ENCODE measurements around the gene CARD14.

Gene CARD14

GRCh38 chr17:80205811-80206210, 36.0 kb downstream of the CARD14 start:
- in situ Hi-C loops (cut with MboI; ENCODE audit: low sequenced_read_pairs), result no loop called here

- in situ Hi-C loops (cut with MboI; ENCODE audit: low sequenced_read_pairs), result no loop called here
These were observed 38.2 kb downstream of the CARD14 start for GRCh38 chr17:80208050-80208449.

GRCh38 chr17:80209765-80210164, 39.9 kb downstream of the CARD14 start:
- in situ Hi-C loops (cut with MboI; ENCODE audit: low sequenced_read_pairs), result no loop called here

- in situ Hi-C loops (cut with MboI; ENCODE audit: low sequenced_read_pairs), result no loop called here
These were observed 40.7 kb downstream of the CARD14 start for GRCh38 chr17:80210348-80211108.

GRCh38 chr17:80212109-80212508, 42.3 kb downstream of the CARD14 start:
- in situ Hi-C loops (cut with MboI; ENCODE audit: low sequenced_read_pairs), result no loop called here

- in situ Hi-C loops (cut with MboI; ENCODE audit: low sequenced_read_pairs), result no loop called here
These were observed 42.7 kb downstream of the CARD14 start for GRCh38 chr17:80212511-80212910.

GRCh38 chr17:80212962-80213642, 43.3 kb downstream of the CARD14 start:
- in situ Hi-C loops (cut with MboI; ENCODE audit: low sequenced_read_pairs), result no loop called here

- in situ Hi-C loops (cut with MboI; ENCODE audit: low sequenced_read_pairs), result no loop called here
These were observed 43.8 kb downstream of the CARD14 start for GRCh38 chr17:80213643-80213975.

- in situ Hi-C loops (cut with MboI; ENCODE audit: low sequenced_read_pairs), result no loop called here
These were observed 44.4 kb downstream of the CARD14 start for GRCh38 chr17:80214012-80214877.

GRCh38 chr17:80214878-80215210, 45.0 kb downstream of the CARD14 start:
- in situ Hi-C loops (cut with MboI; ENCODE audit: low sequenced_read_pairs), result no loop called here

- in situ Hi-C loops (cut with MboI; ENCODE audit: low sequenced_read_pairs), result no loop called here
These were observed 46.9 kb downstream of the CARD14 start for GRCh38 chr17:80216473-80217456.

GRCh38 chr17:80217703-80218362, 48.0 kb downstream of the CARD14 start:
- in situ Hi-C loops (cut with MboI; ENCODE audit: low sequenced_read_pairs), result no loop called here

GRCh38 chr17:80218391-80218790, 48.6 kb downstream of the CARD14 start:
- in situ Hi-C loops (cut with MboI; ENCODE audit: low sequenced_read_pairs), result no loop called here

GRCh38 chr17:80219013-80219762, 49.4 kb downstream of the CARD14 start:
- in situ Hi-C loops (cut with MboI; ENCODE audit: low sequenced_read_pairs), result no loop called here

- in situ Hi-C loops (cut with MboI; ENCODE audit: low sequenced_read_pairs), result no loop called here
These were observed 49.9 kb downstream of the CARD14 start for GRCh38 chr17:80219763-80220053.

GRCh38 chr17:80220054-80220735, 50.4 kb downstream of the CARD14 start, which contains the start of the genes SGSH and SLC26A11:
SGSH (minus strand) TSS chr17:80220333; CDS start chr17:80220313, 20 bp downstream.
SLC26A11 (plus strand) TSS chr17:80220427; CDS start chr17:80221561, 1,134 bp downstream.
- in situ Hi-C loops (cut with MboI; ENCODE audit: low sequenced_read_pairs), result no loop called here

- in situ Hi-C loops (cut with MboI; ENCODE audit: low sequenced_read_pairs), result no loop called here
These were observed 50.9 kb downstream of the CARD14 start for GRCh38 chr17:80220736-80221215.

- in situ Hi-C loops (cut with MboI; ENCODE audit: low sequenced_read_pairs), result no loop called here
These were observed 51.7 kb downstream of the CARD14 start for GRCh38 chr17:80221351-80222105.
